ENCODE data around the gene CRELD1. TPM values are rescaled to one million over a fixed set of nuclear protein-coding genes. Genes with fewer than 3 reads are reported as not detected.
"Not testable (repeated sequence)": the region's sequence is repeated elsewhere in the genome, so short reads cannot be mapped to it uniquely, and the experiment has no call there.

Gene CRELD1
- total and polyA plus RNA-seq, 4 donors, result 36.1 to 88.5 (median 66.0) TPM

GRCh38 chr3:9930804-9931418, 2.7 kb upstream of the CRELD1 start:
- DNase-seq (ENCODE audit: low read depth in 4 of 6, low spot score in 6 of 6), result no peak
- no peak overlapping the region for H3K4me3 ChIP-seq (ENCODE audit: low read depth, low read length)
- peaks cover 10% of the 10 kb centered on the region for H3K36me3 ChIP-seq (ENCODE audit: control insufficient read depth, insufficient read depth, low read length)
- H3K27ac ChIP-seq (ENCODE audit: low read depth, low read length), result no peak overlapping the region
- no peaks in the 10 kb centered on the region for H3K27me3 ChIP-seq (ENCODE audit: control insufficient read depth, insufficient read depth, low read length)
- 95% methylated on average over 2 of the region's 4 CpGs for WGBS (ENCODE audit: insufficient coverage)
- H3K4me1 ChIP-seq (ENCODE audit: control insufficient read depth, insufficient read depth, low read length), result peaks cover 27% of the 10 kb centered on the region
- H3K9me3 ChIP-seq (ENCODE audit: control insufficient read depth, insufficient read depth, low read length), result no peaks in the 10 kb centered on the region

GRCh38 chr3:9932535-9932842, 1.1 kb upstream of the CRELD1 start:
- H3K27me3 ChIP-seq (ENCODE audit: control insufficient read depth, insufficient read depth, low read length), result no peaks in the 10 kb centered on the region
- no peak for DNase-seq (ENCODE audit: low read depth in 4 of 6, low spot score in 6 of 6)
- H3K9me3 ChIP-seq (ENCODE audit: control insufficient read depth, insufficient read depth, low read length), result no peaks in the 10 kb centered on the region
- 0% methylated on average over 6 of the region's 13 CpGs for WGBS (ENCODE audit: insufficient coverage)
- H3K36me3 ChIP-seq (ENCODE audit: control insufficient read depth, insufficient read depth, low read length), result peaks cover 15% of the 10 kb centered on the region
- H3K27ac ChIP-seq (ENCODE audit: low read depth, low read length), result peak overlapping the region; percentile 94
- H3K4me1 ChIP-seq (ENCODE audit: control insufficient read depth, insufficient read depth, low read length), result peaks cover 27% of the 10 kb centered on the region
- peak overlapping the region; percentile 89 for H3K4me3 ChIP-seq (ENCODE audit: low read depth, low read length)

DNA sequence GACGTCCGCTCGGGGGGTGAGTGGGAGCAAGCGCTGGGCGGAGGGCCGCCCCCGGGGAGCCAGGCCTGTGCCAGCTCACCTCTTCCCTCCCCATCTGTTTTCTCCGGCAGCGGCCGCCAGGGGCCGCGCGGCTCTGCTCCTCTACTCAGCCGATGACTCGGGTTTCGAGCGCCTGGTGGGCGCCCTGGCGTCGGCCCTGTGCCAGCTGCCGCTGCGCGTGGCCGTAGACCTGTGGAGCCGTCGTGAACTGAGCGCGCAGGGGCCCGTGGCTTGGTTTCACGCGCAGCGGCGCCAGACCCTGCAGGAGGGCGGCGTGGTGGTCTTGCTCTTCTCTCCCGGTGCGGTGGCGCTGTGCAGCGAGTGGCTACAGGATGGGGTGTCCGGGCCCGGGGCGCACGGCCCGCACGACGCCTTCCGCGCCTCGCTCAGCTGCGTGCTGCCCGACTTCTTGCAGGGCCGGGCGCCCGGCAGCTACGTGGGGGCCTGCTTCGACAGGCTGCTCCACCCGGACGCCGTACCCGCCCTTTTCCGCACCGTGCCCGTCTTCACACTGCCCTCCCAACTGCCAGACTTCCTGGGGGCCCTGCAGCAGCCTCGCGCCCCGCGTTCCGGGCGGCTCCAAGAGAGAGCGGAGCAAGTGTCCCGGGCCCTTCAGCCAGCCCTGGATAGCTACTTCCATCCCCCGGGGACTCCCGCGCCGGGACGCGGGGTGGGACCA, 632 bp upstream of the CRELD1 start:
- Histone ChIP-seq H3K9me3 (ENCODE audit: control insufficient read depth, insufficient read depth, low read length) (no peaks in the 10 kb centered on the region), H3K36me3 (ENCODE audit: control insufficient read depth, insufficient read depth, low read length) (peaks cover 20% of the 10 kb centered on the region), H3K27ac (ENCODE audit: low read depth, low read length) (peak overlapping the region; percentile 94), H3K4me1 (ENCODE audit: control insufficient read depth, insufficient read depth, low read length) (peaks cover 27% of the 10 kb centered on the region), H3K4me3 (ENCODE audit: low read depth, low read length) (peak overlapping the region; percentile 89), H3K27me3 (ENCODE audit: control insufficient read depth, insufficient read depth, low read length) (no peaks in the 10 kb centered on the region)
- under 1% methylated on average over 77 of the region's 77 CpGs for WGBS (ENCODE audit: insufficient coverage)
- DNase-seq (ENCODE audit: low read depth in 4 of 6, low spot score in 6 of 6), result peak in 3 of 6 donors; percentile 61 to 90 (median 86)

DNA sequence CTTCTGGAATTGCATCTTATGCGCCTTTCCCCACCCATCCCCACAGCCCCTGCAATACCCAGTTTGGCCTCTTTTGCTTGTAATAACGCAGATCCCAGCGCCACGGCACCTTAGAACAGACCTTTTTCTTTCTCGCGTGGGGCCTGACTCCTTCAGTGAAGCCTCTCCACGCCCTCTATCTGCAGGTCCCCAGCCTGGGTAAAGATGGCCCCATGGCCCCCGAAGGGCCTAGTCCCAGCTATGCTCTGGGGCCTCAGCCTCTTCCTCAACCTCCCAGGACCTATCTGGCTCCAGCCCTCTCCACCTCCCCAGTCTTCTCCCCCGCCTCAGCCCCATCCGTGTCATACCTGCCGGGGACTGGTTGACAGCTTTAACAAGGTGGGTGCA, 594 bp downstream of the CRELD1 start:
- Histone ChIP-seq H3K27me3 (ENCODE audit: control insufficient read depth, insufficient read depth, low read length) (no peaks in the 10 kb centered on the region), H3K9me3 (ENCODE audit: control insufficient read depth, insufficient read depth, low read length) (no peaks in the 10 kb centered on the region), H3K4me1 (ENCODE audit: control insufficient read depth, insufficient read depth, low read length) (peaks cover 27% of the 10 kb centered on the region), H3K4me3 (ENCODE audit: low read depth, low read length) (peak overlapping the region; percentile 89), H3K36me3 (ENCODE audit: control insufficient read depth, insufficient read depth, low read length) (peaks cover 21% of the 10 kb centered on the region), H3K27ac (ENCODE audit: low read depth, low read length) (peak overlapping the region; percentile 94)
- 14% methylated on average over 11 of the region's 11 CpGs for WGBS (ENCODE audit: insufficient coverage)
- no peak for DNase-seq (ENCODE audit: low read depth in 4 of 6, low spot score in 6 of 6)

- 73% methylated on average over 3 of the region's 4 CpGs for WGBS (ENCODE audit: insufficient coverage)
- no peak for DNase-seq (ENCODE audit: low read depth in 4 of 6, low spot score in 6 of 6)
- Histone ChIP-seq H3K27ac (ENCODE audit: low read depth, low read length) (no peak overlapping the region), H3K4me3 (ENCODE audit: low read depth, low read length) (no peak overlapping the region), H3K36me3 (ENCODE audit: control insufficient read depth, insufficient read depth, low read length) (peaks cover 20% of the 10 kb centered on the region), H3K9me3 (ENCODE audit: control insufficient read depth, insufficient read depth, low read length) (no peaks in the 10 kb centered on the region), H3K27me3 (ENCODE audit: control insufficient read depth, insufficient read depth, low read length) (no peaks in the 10 kb centered on the region), H3K4me1 (ENCODE audit: control insufficient read depth, insufficient read depth, low read length) (peaks cover 27% of the 10 kb centered on the region)
Observed at GRCh38 chr3:9934993-9935392, 1.4 kb downstream of the CRELD1 start.

DNA sequence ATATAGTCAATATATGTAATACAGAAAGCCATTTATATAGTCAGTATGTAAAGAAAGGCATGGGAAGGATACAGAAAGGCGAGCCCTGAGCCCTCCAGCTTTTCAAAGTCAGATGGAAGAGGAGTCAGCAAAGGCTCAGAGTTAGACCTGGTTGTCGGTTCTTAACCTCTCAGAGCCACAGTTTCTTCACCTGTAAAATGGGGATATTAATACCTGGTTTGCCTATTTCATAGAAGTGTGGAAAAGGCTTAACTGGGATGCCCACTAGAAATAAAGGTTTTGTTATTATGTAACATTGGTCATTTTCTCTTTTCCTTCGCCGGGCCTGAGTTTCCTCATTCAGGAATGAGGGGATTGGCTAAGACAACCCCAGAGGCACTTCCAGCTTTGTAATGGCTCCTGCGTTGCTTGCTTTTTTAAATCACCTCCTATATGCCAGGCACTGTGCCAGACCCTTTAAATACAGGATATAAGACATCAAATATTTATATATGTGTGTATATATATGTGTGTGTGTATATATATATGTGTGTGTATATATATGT, 2.4 kb downstream of the CRELD1 start:
- peaks cover 27% of the 10 kb centered on the region for H3K4me1 ChIP-seq (ENCODE audit: control insufficient read depth, insufficient read depth, low read length)
- WGBS (ENCODE audit: insufficient coverage), result 100% methylated on average over 1 of the region's 5 CpGs

DNA sequence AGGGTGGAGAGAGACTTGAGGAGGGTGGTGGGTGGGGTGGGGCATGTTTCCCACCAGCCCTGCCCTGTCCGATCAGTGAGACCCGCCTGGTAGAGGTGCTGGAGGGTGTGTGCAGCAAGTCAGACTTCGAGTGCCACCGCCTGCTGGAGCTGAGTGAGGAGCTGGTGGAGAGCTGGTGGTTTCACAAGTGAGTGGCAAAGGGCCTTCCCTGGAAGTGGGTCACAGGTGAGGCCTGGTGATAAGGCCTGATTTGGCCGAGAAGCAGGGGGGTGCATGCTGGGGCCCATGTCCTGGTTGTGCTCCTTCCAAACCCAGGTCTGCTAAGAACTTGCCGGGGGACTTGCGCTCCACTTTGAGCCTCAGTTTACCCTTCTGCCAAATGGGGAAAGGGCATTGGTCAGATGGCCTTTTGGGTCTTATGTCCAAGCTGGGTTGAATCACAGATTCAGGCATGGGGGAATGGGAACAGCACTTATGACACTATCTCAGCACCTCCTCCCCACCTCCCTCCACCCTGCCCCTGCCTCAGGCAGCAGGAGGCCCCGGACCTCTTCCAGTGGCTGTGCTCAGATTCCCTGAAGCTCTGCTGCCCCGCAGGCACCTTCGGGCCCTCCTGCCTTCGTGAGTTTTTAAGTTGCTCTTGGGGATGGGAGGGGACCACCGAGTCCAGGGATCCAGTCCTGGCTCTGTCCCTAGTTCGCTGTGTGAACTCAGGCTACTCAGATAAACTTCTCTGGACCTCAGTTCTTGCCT, 4.0 kb downstream of the CRELD1 start:
- Histone ChIP-seq H3K4me3 (ENCODE audit: low read depth, low read length) (no peak overlapping the region), H3K27me3 (ENCODE audit: control insufficient read depth, insufficient read depth, low read length) (no peaks in the 10 kb centered on the region), H3K9me3 (ENCODE audit: control insufficient read depth, insufficient read depth, low read length) (no peaks in the 10 kb centered on the region), H3K36me3 (ENCODE audit: control insufficient read depth, insufficient read depth, low read length) (peaks cover 39% of the 10 kb centered on the region), H3K4me1 (ENCODE audit: control insufficient read depth, insufficient read depth, low read length) (peaks cover 21% of the 10 kb centered on the region), H3K27ac (ENCODE audit: low read depth, low read length) (no peak overlapping the region)
- no peak for DNase-seq (ENCODE audit: low read depth in 4 of 6, low spot score in 6 of 6)
- 96% methylated on average over 12 of the region's 13 CpGs for WGBS (ENCODE audit: insufficient coverage)

More for the DNA sequence above, 2.4 kb downstream of the CRELD1 start:
- no peak for DNase-seq (ENCODE audit: low read depth in 4 of 6, low spot score in 6 of 6)
- Histone ChIP-seq H3K4me3 (ENCODE audit: low read depth, low read length) (no peak overlapping the region), H3K9me3 (ENCODE audit: control insufficient read depth, insufficient read depth, low read length) (no peaks in the 10 kb centered on the region), H3K27ac (ENCODE audit: low read depth, low read length) (no peak overlapping the region), H3K27me3 (ENCODE audit: control insufficient read depth, insufficient read depth, low read length) (no peaks in the 10 kb centered on the region), H3K36me3 (ENCODE audit: control insufficient read depth, insufficient read depth, low read length) (peaks cover 27% of the 10 kb centered on the region)

GRCh38 chr3:9938966-9939365, 5.3 kb downstream of the CRELD1 start:
- peaks cover 15% of the 10 kb centered on the region for H3K4me1 ChIP-seq (ENCODE audit: control insufficient read depth, insufficient read depth, low read length)
- no peak for DNase-seq (ENCODE audit: low read depth in 4 of 6, low spot score in 6 of 6)
- H3K27me3 ChIP-seq (ENCODE audit: control insufficient read depth, insufficient read depth, low read length), result no peaks in the 10 kb centered on the region
- no peaks in the 10 kb centered on the region for H3K9me3 ChIP-seq (ENCODE audit: control insufficient read depth, insufficient read depth, low read length)
- H3K27ac ChIP-seq (ENCODE audit: low read depth, low read length), result no peak overlapping the region
- peaks cover 51% of the 10 kb centered on the region for H3K36me3 ChIP-seq (ENCODE audit: control insufficient read depth, insufficient read depth, low read length)
- H3K4me3 ChIP-seq (ENCODE audit: low read depth, low read length), result no peak overlapping the region
- no CpG with 5 or more reads among the region's 2 CpGs for WGBS (ENCODE audit: insufficient coverage)

- H3K4me3 ChIP-seq (ENCODE audit: low read depth, low read length); H3K4me1 ChIP-seq (ENCODE audit: control insufficient read depth, insufficient read depth, low read length); DNase-seq (ENCODE audit: low read depth in 4 of 6, low spot score in 6 of 6); H3K27me3 ChIP-seq (ENCODE audit: control insufficient read depth, insufficient read depth, low read length); H3K27ac ChIP-seq (ENCODE audit: low read depth, low read length); H3K9me3 ChIP-seq (ENCODE audit: control insufficient read depth, insufficient read depth, low read length): not testable (repeated sequence)
- WGBS (ENCODE audit: insufficient coverage), result no CpG with 5 or more reads among the region's 32 CpGs
- peaks cover 59% of the 10 kb centered on the region for H3K36me3 ChIP-seq (ENCODE audit: control insufficient read depth, insufficient read depth, low read length)
Observed at GRCh38 chr3:9939906-9940305, 6.3 kb downstream of the CRELD1 start.
